HG02884 (cell line): ENCODE data around the gene LIN37.

Experiments
- ATAC-seq: cut with Tn5 transposase; IDR thresholded peaks from one replicate; pipeline ENCODE4 v1.9.1; 2021; ENCODE audit warnings: mild to moderate bottlenecking, moderate library complexity; ENCODE audit not compliant: unreplicated experiment

LIN37 gene

GRCh38 chr19:35748106-35749020 is at the start of gene LIN37:
LIN37 (plus strand) TSS chr19:35748576; CDS start chr19:35748725, 149 bp downstream.
- peak; percentile 58 for ATAC-seq

GRCh38 chr19:35702223-35703012 is 46.0 kb upstream of the LIN37 start:
- ATAC-seq, result peak; percentile 87

GRCh38 chr19:35703343-35703742 is 45.0 kb upstream of the LIN37 start:
- no peak for ATAC-seq

- ATAC-seq, result no peak
Observed at GRCh38 chr19:35704218-35704617, 44.2 kb upstream of the LIN37 start, which contains the start of gene ZBTB32. ZBTB32 (plus strand) TSS chr19:35704558; CDS start chr19:35714627, 10,069 bp downstream.

- no peak for ATAC-seq
Observed at GRCh38 chr19:35708391-35708790, 40.0 kb upstream of the LIN37 start.

GRCh38 chr19:35710784-35711723 is 37.3 kb upstream of the LIN37 start:
- ATAC-seq, result no peak

- no peak for ATAC-seq
Observed at GRCh38 chr19:35712567-35713505, 35.5 kb upstream of the LIN37 start.

GRCh38 chr19:35713506-35713850 is 34.9 kb upstream of the LIN37 start:
- no peak for ATAC-seq

- no peak for ATAC-seq
Observed at GRCh38 chr19:35713904-35714495, 34.4 kb upstream of the LIN37 start.

GRCh38 chr19:35714601-35715354 is 33.6 kb upstream of the LIN37 start:
- ATAC-seq, result no peak

- ATAC-seq, result no peak
Observed at GRCh38 chr19:35715355-35715809, 33.0 kb upstream of the LIN37 start.

GRCh38 chr19:35715981-35716800 is 32.2 kb upstream of the LIN37 start:
- no peak for ATAC-seq

GRCh38 chr19:35716801-35717664 is 31.3 kb upstream of the LIN37 start:
- ATAC-seq, result peak; percentile 67

- no peak for ATAC-seq
Observed at GRCh38 chr19:35717665-35718344, 30.6 kb upstream of the LIN37 start, which contains the start of gene KMT2B. KMT2B (plus strand) TSS chr19:35718003; CDS start chr19:35718019, 16 bp downstream.

GRCh38 chr19:35718345-35719041 is 29.9 kb upstream of the LIN37 start:
- no peak for ATAC-seq
